Lower leg skin (tissue), 3 donors: ENCODE data around the gene LNP1.

ENCODE experiments used
- POLR2A ChIP-seq, 2 donors: fragments of 450-650 bp; IDR thresholded peaks; one replicate each; pipeline ENCODE4 v1.6.1; 2016 to 2017; ENCODE audit warnings: antibody characterized with exemption in 2 of 2, mild to moderate bottlenecking in 1 of 2, moderate library complexity in 1 of 2
- TF ChIP-seq, protein P1 (sequence below), 3 donors: fragments of 450-650 bp; IDR thresholded peaks; one replicate each; pipeline ENCODE4 v1.5.1; 2016; ENCODE audit warnings: antibody characterized with exemption in 3 of 3, mild to moderate bottlenecking in 3 of 3, moderate library complexity in 2 of 3

DNA sequence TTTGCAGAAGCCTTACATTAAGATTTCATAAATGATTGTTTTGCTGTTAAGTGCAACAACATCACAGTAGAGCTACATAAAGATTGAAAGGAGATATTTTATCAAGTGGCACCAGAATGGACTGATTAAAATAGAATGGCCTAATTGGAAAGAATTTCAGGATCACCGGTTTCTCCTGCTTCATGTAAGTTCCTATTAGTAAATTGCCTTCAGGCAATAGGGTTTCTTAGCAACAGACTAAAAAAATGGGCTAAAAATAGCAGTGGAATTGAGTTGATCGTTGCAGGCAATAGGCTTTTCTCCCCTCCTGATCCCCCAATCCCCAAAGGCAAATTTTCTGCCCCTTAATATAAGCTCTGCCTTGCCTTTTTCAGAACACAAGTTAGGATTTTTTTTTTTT, 917 bp downstream of the LNP1 start:
- TF ChIP-seq, protein P1, sequence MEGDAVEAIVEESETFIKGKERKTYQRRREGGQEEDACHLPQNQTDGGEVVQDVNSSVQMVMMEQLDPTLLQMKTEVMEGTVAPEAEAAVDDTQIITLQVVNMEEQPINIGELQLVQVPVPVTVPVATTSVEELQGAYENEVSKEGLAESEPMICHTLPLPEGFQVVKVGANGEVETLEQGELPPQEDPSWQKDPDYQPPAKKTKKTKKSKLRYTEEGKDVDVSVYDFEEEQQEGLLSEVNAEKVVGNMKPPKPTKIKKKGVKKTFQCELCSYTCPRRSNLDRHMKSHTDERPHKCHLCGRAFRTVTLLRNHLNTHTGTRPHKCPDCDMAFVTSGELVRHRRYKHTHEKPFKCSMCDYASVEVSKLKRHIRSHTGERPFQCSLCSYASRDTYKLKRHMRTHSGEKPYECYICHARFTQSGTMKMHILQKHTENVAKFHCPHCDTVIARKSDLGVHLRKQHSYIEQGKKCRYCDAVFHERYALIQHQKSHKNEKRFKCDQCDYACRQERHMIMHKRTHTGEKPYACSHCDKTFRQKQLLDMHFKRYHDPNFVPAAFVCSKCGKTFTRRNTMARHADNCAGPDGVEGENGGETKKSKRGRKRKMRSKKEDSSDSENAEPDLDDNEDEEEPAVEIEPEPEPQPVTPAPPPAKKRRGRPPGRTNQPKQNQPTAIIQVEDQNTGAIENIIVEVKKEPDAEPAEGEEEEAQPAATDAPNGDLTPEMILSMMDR (IDR thresholded peaks at IDR 0.05) = no peak
- no peak for TF ChIP-seq POLR2A (IDR thresholded peaks at IDR 0.05)
